IMR-90 (cell line): ENCODE results near the gene TTC28. TPM values are rescaled to one million over a fixed set of nuclear protein-coding genes. Genes with fewer than 3 reads are reported as not detected.

Experiments used
- ATAC-seq: fragments of 200-7000 bp; cut with Tn5 transposase; 2 replicates; pipeline ENCODE4 v1.9.1; 2020; ENCODE audit warnings: low read depth, mild to moderate bottlenecking, moderate library complexity
- BruUV-seq: library from RNA; stranded (reverse); fragments of 400-500 nt; replicated peaks from 2 replicates; lab custom pipeline; 2021; lab: Mats Ljungman, UMichigan
- CTCF ChIA-PET: fragments of 300-600 bp; formaldehyde crosslinking; extraction: SDS; loops from one replicate; lab custom pipeline; 2021; ENCODE audit warnings: antibody characterized with exemption; lab: Yijun Ruan, JAX
- POLR2A ChIA-PET: fragments of 300-600 bp; sonication (Branson Sonifier 250); formaldehyde crosslinking; loops from one replicate; lab custom pipeline; 2022; ENCODE audit warnings: antibody characterized with exemption; ENCODE audit not compliant: unreplicated experiment; lab: Charles Lee
- DNase-seq: peaks from one replicate; pipeline ENCODE4 v3.0.0; 2013
- H2AFZ ChIP-seq: replicated peaks from 2 replicates; pipeline ENCODE3; 2013; ENCODE audit warnings: low read length, mild to moderate bottlenecking; ENCODE audit not compliant: poor library complexity
- H2AK5ac ChIP-seq: 2 replicates; pipeline ENCODE4 v1.6.1; 2013; ENCODE audit warnings: low read depth, low read length, inconsistent platforms
- H2AK9ac ChIP-seq: replicated peaks from 2 replicates; pipeline ENCODE3; 2013; ENCODE audit warnings: mild to moderate bottlenecking, low read depth, low read length, moderate library complexity; ENCODE audit not compliant: poor library complexity
- H2BK120ac ChIP-seq: 2 replicates; pipeline ENCODE4 v1.6.1; 2013; ENCODE audit warnings: low read depth, low read length, inconsistent platforms
- H2BK15ac ChIP-seq: 3 replicates; pipeline ENCODE4 v1.6.1; 2013; ENCODE audit warnings: low read depth, low read length, inconsistent platforms
- H2BK20ac ChIP-seq: 2 replicates; pipeline ENCODE4 v1.6.1; 2013; ENCODE audit warnings: low read depth, mild to moderate bottlenecking, inconsistent platforms, low read length, moderate library complexity
- H2BK5ac ChIP-seq: 2 replicates; pipeline ENCODE4 v1.6.1; 2013; ENCODE audit warnings: mild to moderate bottlenecking, low read depth, low read length, inconsistent platforms; ENCODE audit not compliant: poor library complexity, severe bottlenecking
- H3K14ac ChIP-seq: replicated peaks from 2 replicates; pipeline ENCODE4 v1.6.1; 2013; ENCODE audit warnings: low read depth, low read length, inconsistent platforms
- H3K18ac ChIP-seq: 2 replicates; pipeline ENCODE4 v1.6.1; 2013; ENCODE audit warnings: low read depth, low read length, control low read depth
- H3K23ac ChIP-seq: 2 replicates; pipeline ENCODE4 v1.6.1; 2013; ENCODE audit warnings: low read depth, low read length, inconsistent platforms
- H3K27ac ChIP-seq: 2 replicates; pipeline ENCODE4 v1.5.1; 2013; ENCODE audit warnings: mild to moderate bottlenecking, control low read depth, low read length; ENCODE audit not compliant: insufficient read depth
- H3K27me3 ChIP-seq: 2 replicates; pipeline ENCODE4 v1.6.1; 2013; ENCODE audit warnings: low read length; ENCODE audit not compliant: control insufficient read depth, insufficient read depth
- H3K36me3 ChIP-seq: 2 replicates; pipeline ENCODE4 v1.6.1; 2013; ENCODE audit warnings: low read length, mixed read lengths; ENCODE audit not compliant: control insufficient read depth, insufficient read depth
- H3K4ac ChIP-seq: 2 replicates; pipeline ENCODE4 v1.6.1; 2013; ENCODE audit warnings: low read depth, low read length, inconsistent platforms
- H3K4me1 ChIP-seq: 2 replicates; pipeline ENCODE4 v1.6.1; 2013; ENCODE audit warnings: low read length, mixed read lengths; ENCODE audit not compliant: control insufficient read depth, insufficient read depth
- H3K4me2 ChIP-seq: 2 replicates; pipeline ENCODE4 v1.6.1; 2013; ENCODE audit warnings: low read depth, mild to moderate bottlenecking, control low read depth, low read length, moderate library complexity
- H3K4me3 ChIP-seq: 2 replicates; pipeline ENCODE4 v1.5.1; 2013; ENCODE audit warnings: low read depth, mild to moderate bottlenecking, control low read depth, low read length, moderate library complexity; ENCODE audit not compliant: insufficient read depth
- H3K56ac ChIP-seq: 2 replicates; pipeline ENCODE4 v1.6.1; 2013; ENCODE audit warnings: low read length, inconsistent platforms; ENCODE audit not compliant: insufficient read depth; ENCODE audit errors: extremely low read depth
- H3K79me1 ChIP-seq, 2 experiments: 2 replicates each; pipeline ENCODE4 v1.6.1; 2013; ENCODE audit warnings: low read length in 2 of 2, inconsistent platforms in 1 of 2, low read depth in 1 of 2
- H3K9ac ChIP-seq: 2 replicates; pipeline ENCODE4 v1.6.1; 2013; ENCODE audit warnings: low read depth, low read length, control low read depth
- H3K9me1 ChIP-seq: 2 replicates; pipeline ENCODE4 v1.6.1; 2013; ENCODE audit warnings: low read length, inconsistent platforms; ENCODE audit not compliant: insufficient read depth
- H3K9me3 ChIP-seq: 2 replicates; pipeline ENCODE4 v1.6.1; 2013; ENCODE audit warnings: low read length; ENCODE audit not compliant: control insufficient read depth, insufficient read depth
- H4K20me1 ChIP-seq: 2 replicates; pipeline ENCODE4 v1.6.1; 2013; ENCODE audit warnings: low read length, inconsistent platforms; ENCODE audit not compliant: insufficient read depth
- H4K5ac ChIP-seq: 2 replicates; pipeline ENCODE4 v1.6.1; 2013; ENCODE audit warnings: mild to moderate bottlenecking, low read depth, low read length, control low read depth
- H4K8ac ChIP-seq, 2 experiments: 2 replicates each; pipeline ENCODE4 v1.6.1; 2013; ENCODE audit warnings: low read depth in 2 of 2, low read length in 2 of 2, control low read depth in 1 of 2, inconsistent platforms in 1 of 2
- H4K91ac ChIP-seq: 2 replicates; pipeline ENCODE4 v1.6.1; 2013; ENCODE audit warnings: low read depth, low read length, inconsistent platforms; ENCODE audit not compliant: insufficient read depth
- BHLHE40 ChIP-seq: fragments of 150-350 bp; IDR thresholded peaks from 2 replicates; pipeline ENCODE4 v1.6.1; 2016; ENCODE audit warnings: mild to moderate bottlenecking, low read depth, low read length
- CEBPB ChIP-seq: IDR thresholded peaks from 2 replicates; pipeline ENCODE4 v1.6.1; 2012; ENCODE audit warnings: low read depth, low read length, improper control_type of control experiment
- CHD1 ChIP-seq: IDR thresholded peaks from 2 replicates; pipeline ENCODE4 v1.6.1; 2012; ENCODE audit warnings: low read depth, low read length, improper control_type of control experiment
- CTCF ChIP-seq: conservative IDR thresholded peaks from 2 replicates; pipeline ENCODE4 v1.5.1; 2012; ENCODE audit warnings: mild to moderate bottlenecking, low read depth, low read length, improper control_type of control experiment
- ELK1 ChIP-seq: fragments of 150-350 bp; IDR thresholded peaks from 2 replicates; pipeline ENCODE4 v1.6.1; 2016; ENCODE audit warnings: low read depth, mild to moderate bottlenecking, low read length, moderate library complexity, borderline replicate concordance
- FOS ChIP-seq: fragments of 150-350 bp; IDR thresholded peaks from 2 replicates; pipeline ENCODE4 v1.6.1; 2016; ENCODE audit warnings: low read depth, low read length
- MAFK ChIP-seq: IDR thresholded peaks from 2 replicates; pipeline ENCODE4 v1.6.1; 2012; ENCODE audit warnings: low read depth, low read length, improper control_type of control experiment
- MAZ ChIP-seq: IDR thresholded peaks from 2 replicates; pipeline ENCODE4 v1.6.1; 2012; ENCODE audit warnings: low read depth, mild to moderate bottlenecking, low read length, improper control_type of control experiment, moderate library complexity, borderline replicate concordance
- MXI1 ChIP-seq: IDR thresholded peaks from 2 replicates; pipeline ENCODE4 v1.6.1; 2012; ENCODE audit warnings: low read depth, mild to moderate bottlenecking, low read length, moderate library complexity, borderline replicate concordance
- NFE2L2 ChIP-seq: fragments of 150-350 bp; IDR thresholded peaks from 2 replicates; pipeline ENCODE4 v1.6.1; 2016; ENCODE audit warnings: low read depth, mild to moderate bottlenecking, low read length
- POLR2A ChIP-seq: IDR thresholded peaks from 2 replicates; pipeline ENCODE4 v1.6.1; 2012; ENCODE audit warnings: mild to moderate bottlenecking, low read depth, low read length
- RAD21 ChIP-seq: IDR thresholded peaks from 2 replicates; pipeline ENCODE4 v1.6.1; 2012; ENCODE audit warnings: low read length, improper control_type of control experiment
- RCOR1 ChIP-seq: IDR thresholded peaks from 2 replicates; pipeline ENCODE4 v1.6.1; 2012; ENCODE audit warnings: mild to moderate bottlenecking, low read length, improper control_type of control experiment; ENCODE audit not compliant: insufficient replicate concordance
- RFX5 ChIP-seq: IDR thresholded peaks from 2 replicates; pipeline ENCODE4 v1.8.0; 2012; ENCODE audit warnings: low read depth, mild to moderate bottlenecking, low read length, moderate library complexity
- SMC3 ChIP-seq: fragments of 150-350 bp; IDR thresholded peaks from 2 replicates; pipeline ENCODE4 v1.6.1; 2016; ENCODE audit warnings: low read depth, mild to moderate bottlenecking, antibody characterized with exemption, low read length, moderate library complexity
- USF2 ChIP-seq: fragments of 150-350 bp; IDR thresholded peaks from 2 replicates; pipeline ENCODE4 v1.6.1; 2017; ENCODE audit warnings: mild to moderate bottlenecking, antibody characterized with exemption, low read length, low read depth
- WGBS, 2 experiments: methylation state at CpG; one replicate each; pipeline versions ENCODE4 v1.1.5 to v1.1.7; 2013; ENCODE audit warnings: missing lambda C conversion rate in 2 of 2; ENCODE audit not compliant: insufficient read length in 1 of 2; ENCODE audit errors: extremely low coverage in 2 of 2; 5-methylcytosine and 5-hydroxymethylcytosine counted together
- dilution Hi-C: fragments of 300-500 bp; cut with HindIII; formaldehyde crosslinking; loops from one replicate; pipeline ENCODE4 v1.14.3; 2018; ENCODE audit warnings: low sequenced_read_pairs; ENCODE audit not compliant: unreplicated experiment
- in situ Hi-C: fragments of 300-500 bp; cut with MboI; formaldehyde crosslinking; loops from 3 replicates; pipeline ENCODE4 v1.14.3; 2019; ENCODE audit warnings: low sequenced_read_pairs, inconsistent platforms, mixed read lengths
- intact Hi-C: fragments of 100-400 bp; cut with micrococcal nuclease; formaldehyde crosslinking; loops from 2 replicates; pipeline ENCODE4 v1.10.0; 2022
- polyA plus RNA-seq, 3 experiments: library from polyadenylated mRNA; depleted of rRNA; stranded (reverse); fragments of >200 nt; gene quantifications; 2 replicates each; pipeline ENCODE4 v1.2.3, GENCODE V29; 2012; ENCODE audit warnings: low replicate concordance in 1 of 3
- total RNA-seq: library from RNA; depleted of rRNA; stranded (reverse); fragments of >200 nt; gene quantifications from 2 replicates; pipeline ENCODE4 v1.2.3, GENCODE V29; 2012

Gene TTC28
- total and polyA plus RNA-seq, 2 of the 4 experiments (the other 2 are of a cell fraction), result 5.6 to 13.3 TPM

- 93% methylated on average over 5 of the region's 10 CpGs; no CpG with 5 or more reads in 1 of the 2 experiments for WGBS, 2 experiments
- H3K18ac ChIP-seq, result no peak overlapping the region
- H3K79me1 ChIP-seq, result peaks cover 0 to 5% of the 10 kb centered on the region in 2 experiments; a peak in 1 of 4 replicates
- H3K23ac ChIP-seq, result no peak overlapping the region
- no peaks in the 10 kb centered on the region for H3K27me3 ChIP-seq
- no peak overlapping the region for H2AFZ ChIP-seq
- peaks cover 8% of the 10 kb centered on the region for H3K9me1 ChIP-seq
- TF ChIP-seq SMC3, result no peak
- TF ChIP-seq MXI1, result no peak
- TF ChIP-seq CTCF, result no peak
- TF ChIP-seq CEBPB, result no peak; the same call in 1 of the 2 replicates
- no peak for TF ChIP-seq CHD1
- TF ChIP-seq RFX5, result no peak
- TF ChIP-seq POLR2A, result no peak
- no peak for TF ChIP-seq USF2
- no peak for TF ChIP-seq FOS
- no peak for TF ChIP-seq ELK1
- TF ChIP-seq NFE2L2, result no peak
- no peak for TF ChIP-seq RCOR1
- no peak for TF ChIP-seq BHLHE40
- TF ChIP-seq RAD21, result no peak
- TF ChIP-seq MAZ, result no peak
- no peak for TF ChIP-seq MAFK
- no peak overlapping the region for H3K4me2 ChIP-seq
- no peak overlapping the region for H2BK120ac ChIP-seq
- no peak overlapping the region for H2AK5ac ChIP-seq
- no peak overlapping the region for H4K5ac ChIP-seq
- H4K8ac ChIP-seq, result no peak overlapping the region
- H2AK9ac ChIP-seq, result no peak overlapping the region
- no peak overlapping the region for H3K27ac ChIP-seq
- no peak overlapping the region for H4K91ac ChIP-seq
- H3K9ac ChIP-seq, result no peak overlapping the region
- H3K14ac ChIP-seq, result no peak overlapping the region
- H3K9me3 ChIP-seq, result no peaks in the 10 kb centered on the region
- ChIA-PET POLR2A (no interaction called here), CTCF (no interaction called here)
- H3K4me3 ChIP-seq, result no peak overlapping the region
- BruUV-seq, result no TSS peak
- DNase-seq (no peak), ATAC-seq (no peak)
- H2BK15ac ChIP-seq, result no peak overlapping the region
- no peak overlapping the region for H2BK5ac ChIP-seq
- peaks cover 2% of the 10 kb centered on the region for H3K4me1 ChIP-seq
- no peak overlapping the region for H2BK20ac ChIP-seq
- H3K36me3 ChIP-seq, result peaks cover 2% of the 10 kb centered on the region; the same call in 1 of the 2 replicates
- no peak overlapping the region for H3K4ac ChIP-seq
- H3K56ac ChIP-seq, result no peak overlapping the region
- in situ Hi-C loops (no loop called here), dilution Hi-C loops (no loop called here), intact Hi-C loops (no loop called here)
- H4K20me1 ChIP-seq, result no peaks in the 10 kb centered on the region
Observed at GRCh38 chr22:28728621-28729313, 49.1 kb upstream of the TTC28 start.
